Stimulated activated CD4-positive, alpha-beta T cell treated with anti-CD3 and anti-CD28 coated beads, Interleukin-12 subunit alpha, Interleukin-12 subunit beta, amount 100 ng/mL, for 24 hours (primary cell): ENCODE measurements around the gene MYLK3.

Experiments used
- DNase-seq, 2 experiments: peaks; one replicate each; pipeline ENCODE4 v3.0.0-alpha.2; 2020; ENCODE audit warnings: low read depth in 2 of 2

The MYLK3 gene

GRCh38 chr16:46757339-46758050, 9.4 kb upstream of the MYLK3 start:
- DNase-seq, result no peak

GRCh38 chr16:46756772-46757171, 8.6 kb upstream of the MYLK3 start:
- no peak for DNase-seq

GRCh38 chr16:46753015-46753414, 4.9 kb upstream of the MYLK3 start:
- no peak for DNase-seq

GRCh38 chr16:46751381-46751780, 3.2 kb upstream of the MYLK3 start:
- no peak for DNase-seq

- DNase-seq, result no peak
Observed at GRCh38 chr16:46748775-46749705, 896 bp upstream of the MYLK3 start.

GRCh38 chr16:46746821-46747776, 1.0 kb downstream of the MYLK3 start:
- DNase-seq, result no peak

GRCh38 chr16:46745617-46746016, 2.5 kb downstream of the MYLK3 start:
- DNase-seq, result no peak

- no peak for DNase-seq
Observed at GRCh38 chr16:46743232-46743719, 4.9 kb downstream of the MYLK3 start.

GRCh38 chr16:46739934-46740333, 8.2 kb downstream of the MYLK3 start:
- no peak for DNase-seq

GRCh38 chr16:46737621-46738214, 10.4 kb downstream of the MYLK3 start:
- no peak for DNase-seq

GRCh38 chr16:46736695-46737094, 11.4 kb downstream of the MYLK3 start:
- DNase-seq, result no peak

- no peak for DNase-seq
Observed at GRCh38 chr16:46733319-46733830, 14.8 kb downstream of the MYLK3 start.

GRCh38 chr16:46732561-46732960, 15.6 kb downstream of the MYLK3 start:
- no peak for DNase-seq

- DNase-seq, result no peak
Observed at GRCh38 chr16:46731691-46732555, 16.2 kb downstream of the MYLK3 start.

- no peak for DNase-seq
Observed at GRCh38 chr16:46730801-46731690, 17.1 kb downstream of the MYLK3 start.

GRCh38 chr16:46730126-46730525, 18.0 kb downstream of the MYLK3 start:
- DNase-seq, result no peak

GRCh38 chr16:46729326-46729995, 18.7 kb downstream of the MYLK3 start:
- DNase-seq, result no peak

GRCh38 chr16:46728806-46729205, 19.3 kb downstream of the MYLK3 start:
- DNase-seq, result no peak
